HepG2 (cell line): ENCODE measurements around the gene SMLR1. TPM values are rescaled to one million over a fixed set of nuclear protein-coding genes. Genes with fewer than 3 reads are reported as not detected.

Experiments used
- BORCS8-MEF2B ChIP-seq: sonication (generic); formaldehyde crosslinking; IDR thresholded peaks from 2 replicates; pipeline ENCODE4 v1.8.0; 2022; ENCODE audit warnings: mild to moderate bottlenecking, missing genetic modification reagents
- ELF3 ChIP-seq: IDR thresholded peaks from 2 replicates; pipeline ENCODE4 v1.6.1; 2016; ENCODE audit warnings: missing genetic modification reagents, missing compliant biosample characterization
- ETV6 ChIP-seq: sonication (generic); formaldehyde crosslinking; conservative IDR thresholded peaks from 2 replicates; pipeline ENCODE4 v1.4.0; 2020; ENCODE audit warnings: missing genetic modification reagents
- FOXO1 ChIP-seq: sonication (generic); formaldehyde crosslinking; IDR thresholded peaks from 2 replicates; pipeline ENCODE4 v1.4.0; 2020; ENCODE audit warnings: missing genetic modification reagents
- FOXP1 ChIP-seq, 2 experiments: fragments of 450-650 bp in 1 of 2; IDR thresholded peaks; 2 replicates each; pipeline ENCODE4 v1.6.1; 2017 to 2018; ENCODE audit warnings: antibody characterized with exemption in 1 of 2
- GATAD1 ChIP-seq: IDR thresholded peaks from 2 replicates; pipeline ENCODE4 v1.6.1; 2016; ENCODE audit warnings: missing genetic modification reagents, missing compliant biosample characterization
- MIER2 ChIP-seq: IDR thresholded peaks from 2 replicates; pipeline ENCODE4 v1.6.1; 2016; ENCODE audit warnings: missing biosample characterization, missing genetic modification reagents
- MXD4 ChIP-seq: IDR thresholded peaks from 2 replicates; pipeline ENCODE4 v1.6.1; 2016; ENCODE audit warnings: mild to moderate bottlenecking, missing biosample characterization, missing genetic modification reagents
- PHF5A ChIP-seq: IDR thresholded peaks from one replicate; pipeline ENCODE4 v1.6.1; 2018; ENCODE audit warnings: low read depth, missing genetic modification reagents; ENCODE audit not compliant: unreplicated experiment
- PLRG1 ChIP-seq: fragments of 450-650 bp; conservative IDR thresholded peaks from 2 replicates; pipeline ENCODE4 v1.6.1; 2016
- POLR2AphosphoS2 ChIP-seq: IDR thresholded peaks from 2 replicates; pipeline ENCODE4 v1.6.1; 2011; ENCODE audit warnings: low read depth, low read length, improper control_type of control experiment
- STAT5B ChIP-seq: sonication (generic); formaldehyde crosslinking; IDR thresholded peaks from 2 replicates; pipeline ENCODE4 v1.4.0; 2020; ENCODE audit warnings: missing genetic modification reagents
- ZC3H4 ChIP-seq: sonication (generic); formaldehyde crosslinking; IDR thresholded peaks from 2 replicates; pipeline ENCODE4 v1.4.0; 2020; ENCODE audit warnings: missing genetic modification reagents, borderline replicate concordance
- ZFP41 ChIP-seq: sonication (generic); formaldehyde crosslinking; IDR thresholded peaks from 2 replicates; pipeline ENCODE4 v1.4.0; 2020; ENCODE audit warnings: mild to moderate bottlenecking, missing genetic modification reagents, borderline replicate concordance
- ZNF510 ChIP-seq: sonication (generic); formaldehyde crosslinking; IDR thresholded peaks from 2 replicates; pipeline ENCODE4 v1.4.0; 2020; ENCODE audit warnings: low read depth, mild to moderate bottlenecking, missing genetic modification reagents
- ZNF543 ChIP-seq: sonication (generic); formaldehyde crosslinking; IDR thresholded peaks from 2 replicates; pipeline ENCODE4 v1.4.0; 2020; ENCODE audit warnings: mild to moderate bottlenecking, missing genetic modification reagents
- ZNF547 ChIP-seq: sonication (generic); formaldehyde crosslinking; IDR thresholded peaks from 2 replicates; pipeline ENCODE4 v1.5.1; 2020; ENCODE audit warnings: mild to moderate bottlenecking, missing genetic modification reagents
- ZNF781 ChIP-seq: sonication (generic); formaldehyde crosslinking; IDR thresholded peaks from 2 replicates; pipeline ENCODE4 v1.5.1; 2020; ENCODE audit warnings: borderline replicate concordance, mild to moderate bottlenecking, missing genetic modification reagents; ENCODE audit errors: not compliant biosample characterization
- ZNF850 ChIP-seq: sonication (generic); formaldehyde crosslinking; conservative IDR thresholded peaks from 2 replicates; pipeline ENCODE4 v1.9.0; 2021; ENCODE audit warnings: mild to moderate bottlenecking, missing genetic modification reagents
- polyA plus RNA-seq, 8 experiments: library from polyadenylated mRNA; depleted of rRNA in 3 of 8; stranded (reverse) in 7 of 8; unstranded in 1 of 8; fragments of >200 nt; fragmentation: Illumina TruSeq in 4 of 8; extraction: Trizol in 4 of 8; gene quantifications; 2 replicates each; pipeline versions ENCODE4 v1.2.1 to v1.2.3, GENCODE V29; 2011 to 2016; ENCODE audit warnings: low read depth in 4 of 8, missing spikeins in 1 of 8, mixed read lengths in 1 of 8; ENCODE audit not compliant: insufficient read depth in 1 of 8
- total RNA-seq, 5 experiments: library from RNA; depleted of rRNA; stranded (reverse); fragments of >200 nt; fragmentation: Illumina TruSeq; extraction: Trizol; gene quantifications; 2 replicates each; pipeline ENCODE4 v1.2.3, GENCODE V29; 2016; ENCODE audit warnings: low read depth in 1 of 5
- TF ChIP-seq, protein P1 (sequence below): sonication (generic); formaldehyde crosslinking; IDR thresholded peaks from 2 replicates; pipeline ENCODE4 v1.4.0; 2020; ENCODE audit warnings: missing genetic modification reagents, borderline replicate concordance
- TF ChIP-seq, protein P2 (sequence below): sonication (generic); formaldehyde crosslinking; IDR thresholded peaks from 2 replicates; pipeline ENCODE4 v1.8.1; 2023; ENCODE audit warnings: missing genetic modification reagents, inconsistent platforms, borderline replicate concordance
- TF ChIP-seq, protein P3 (sequence below): sonication (generic); formaldehyde crosslinking; IDR thresholded peaks from 2 replicates; pipeline ENCODE4 v1.8.1; 2023; ENCODE audit warnings: mild to moderate bottlenecking, missing genetic modification reagents
- TF ChIP-seq, protein P4 (sequence below): sonication (generic); formaldehyde crosslinking; IDR thresholded peaks from 2 replicates; pipeline ENCODE4 v1.4.0; 2020; ENCODE audit warnings: missing genetic modification reagents

Gene SMLR1
- total and polyA plus RNA-seq, 2 of the 13 experiments (the other 11 are each of a cell fraction or from before 2014, with no cell fraction given): 41.8 to 104 TPM

DNA sequence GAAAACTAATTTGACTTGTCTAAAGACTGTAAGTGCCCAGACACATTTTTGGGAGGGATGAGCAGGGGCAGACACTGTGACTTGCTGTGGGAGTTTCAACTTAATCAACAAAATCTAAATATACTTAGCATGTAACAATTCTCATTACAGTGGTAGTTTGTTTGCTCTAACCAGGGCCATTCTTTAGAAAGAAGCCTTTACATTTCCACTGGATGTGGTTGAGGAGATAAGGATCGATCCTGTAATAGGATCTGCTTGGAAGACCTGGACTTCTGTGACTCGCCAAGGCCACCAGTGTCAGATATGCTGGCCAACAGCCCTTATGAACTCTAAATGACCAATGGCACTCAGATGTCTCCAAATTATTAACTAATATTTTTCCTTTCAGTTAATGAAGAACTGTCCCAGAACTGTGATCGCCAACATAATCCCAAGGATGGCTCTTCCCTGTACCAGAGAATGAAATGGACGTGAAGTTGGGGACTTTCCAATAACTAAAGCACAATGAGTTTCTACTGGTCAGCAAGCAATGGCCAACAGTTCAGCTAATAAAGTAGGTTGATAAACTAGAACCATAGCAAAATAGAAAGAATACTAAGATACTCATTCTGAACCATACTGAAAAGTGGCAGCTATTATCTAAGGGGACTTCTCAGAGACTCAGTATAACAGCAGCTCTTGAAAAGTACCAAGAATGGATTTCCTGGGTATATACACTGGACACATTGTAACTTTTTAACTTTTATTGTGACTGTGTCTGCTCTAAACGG, 7.5 kb downstream of the SMLR1 start (continued):
- TF ChIP-seq, protein P1, sequence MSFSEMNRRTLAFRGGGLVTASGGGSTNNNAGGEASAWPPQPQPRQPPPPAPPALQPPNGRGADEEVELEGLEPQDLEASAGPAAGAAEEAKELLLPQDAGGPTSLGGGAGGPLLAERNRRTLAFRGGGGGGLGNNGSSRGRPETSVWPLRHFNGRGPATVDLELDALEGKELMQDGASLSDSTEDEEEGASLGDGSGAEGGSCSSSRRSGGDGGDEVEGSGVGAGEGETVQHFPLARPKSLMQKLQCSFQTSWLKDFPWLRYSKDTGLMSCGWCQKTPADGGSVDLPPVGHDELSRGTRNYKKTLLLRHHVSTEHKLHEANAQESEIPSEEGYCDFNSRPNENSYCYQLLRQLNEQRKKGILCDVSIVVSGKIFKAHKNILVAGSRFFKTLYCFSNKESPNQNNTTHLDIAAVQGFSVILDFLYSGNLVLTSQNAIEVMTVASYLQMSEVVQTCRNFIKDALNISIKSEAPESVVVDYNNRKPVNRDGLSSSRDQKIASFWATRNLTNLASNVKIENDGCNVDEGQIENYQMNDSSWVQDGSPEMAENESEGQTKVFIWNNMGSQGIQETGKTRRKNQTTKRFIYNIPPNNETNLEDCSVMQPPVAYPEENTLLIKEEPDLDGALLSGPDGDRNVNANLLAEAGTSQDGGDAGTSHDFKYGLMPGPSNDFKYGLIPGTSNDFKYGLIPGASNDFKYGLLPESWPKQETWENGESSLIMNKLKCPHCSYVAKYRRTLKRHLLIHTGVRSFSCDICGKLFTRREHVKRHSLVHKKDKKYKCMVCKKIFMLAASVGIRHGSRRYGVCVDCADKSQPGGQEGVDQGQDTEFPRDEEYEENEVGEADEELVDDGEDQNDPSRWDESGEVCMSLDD (CRISPR knock-in tag): no peak
- TF ChIP-seq ELF3 (CRISPR knock-in tag) (no peak), FOXO1 (CRISPR knock-in tag) (0 out of 2 replicates have a peak, but pooled peaks have one; percentile 48), PHF5A (CRISPR knock-in tag) (peak; percentile 54), ZNF543 (CRISPR knock-in tag) (no peak), STAT5B (CRISPR knock-in tag) (no peak), ZNF510 (CRISPR knock-in tag) (no peak), ZNF850 (CRISPR knock-in tag) (no peak), GATAD1 (CRISPR knock-in tag) (no peak), ETV6 (CRISPR knock-in tag) (no peak), ZFP41 (no peak), ZNF547 (CRISPR knock-in tag) (no peak), MIER2 (CRISPR knock-in tag) (no peak), MXD4 (0 out of 2 replicates have a peak, but pooled peaks have one; percentile 28), BORCS8-MEF2B (CRISPR knock-in tag) (no peak), PLRG1 (no peak), POLR2AphosphoS2 (no peak), ZNF781 (CRISPR knock-in tag) (no peak), FOXP1 (IDR thresholded peaks at IDR 0.05) (no peak), FOXP1 (CRISPR knock-in tag; IDR thresholded peaks at IDR 0.05) (peak; percentile 41; the same call in 1 of the 2 replicates), ZC3H4 (CRISPR knock-in tag) (no peak)
- TF ChIP-seq, protein P2, sequence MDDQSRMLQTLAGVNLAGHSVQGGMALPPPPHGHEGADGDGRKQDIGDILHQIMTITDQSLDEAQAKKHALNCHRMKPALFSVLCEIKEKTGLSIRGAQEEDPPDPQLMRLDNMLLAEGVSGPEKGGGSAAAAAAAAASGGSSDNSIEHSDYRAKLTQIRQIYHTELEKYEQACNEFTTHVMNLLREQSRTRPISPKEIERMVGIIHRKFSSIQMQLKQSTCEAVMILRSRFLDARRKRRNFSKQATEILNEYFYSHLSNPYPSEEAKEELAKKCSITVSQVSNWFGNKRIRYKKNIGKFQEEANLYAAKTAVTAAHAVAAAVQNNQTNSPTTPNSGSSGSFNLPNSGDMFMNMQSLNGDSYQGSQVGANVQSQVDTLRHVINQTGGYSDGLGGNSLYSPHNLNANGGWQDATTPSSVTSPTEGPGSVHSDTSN: no peak
- TF ChIP-seq, protein P3, sequence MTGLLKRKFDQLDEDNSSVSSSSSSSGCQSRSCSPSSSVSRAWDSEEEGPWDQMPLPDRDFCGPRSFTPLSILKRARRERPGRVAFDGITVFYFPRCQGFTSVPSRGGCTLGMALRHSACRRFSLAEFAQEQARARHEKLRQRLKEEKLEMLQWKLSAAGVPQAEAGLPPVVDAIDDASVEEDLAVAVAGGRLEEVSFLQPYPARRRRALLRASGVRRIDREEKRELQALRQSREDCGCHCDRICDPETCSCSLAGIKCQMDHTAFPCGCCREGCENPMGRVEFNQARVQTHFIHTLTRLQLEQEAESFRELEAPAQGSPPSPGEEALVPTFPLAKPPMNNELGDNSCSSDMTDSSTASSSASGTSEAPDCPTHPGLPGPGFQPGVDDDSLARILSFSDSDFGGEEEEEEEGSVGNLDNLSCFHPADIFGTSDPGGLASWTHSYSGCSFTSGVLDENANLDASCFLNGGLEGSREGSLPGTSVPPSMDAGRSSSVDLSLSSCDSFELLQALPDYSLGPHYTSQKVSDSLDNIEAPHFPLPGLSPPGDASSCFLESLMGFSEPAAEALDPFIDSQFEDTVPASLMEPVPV (CRISPR knock-in tag): no peak
- TF ChIP-seq, protein P4, sequence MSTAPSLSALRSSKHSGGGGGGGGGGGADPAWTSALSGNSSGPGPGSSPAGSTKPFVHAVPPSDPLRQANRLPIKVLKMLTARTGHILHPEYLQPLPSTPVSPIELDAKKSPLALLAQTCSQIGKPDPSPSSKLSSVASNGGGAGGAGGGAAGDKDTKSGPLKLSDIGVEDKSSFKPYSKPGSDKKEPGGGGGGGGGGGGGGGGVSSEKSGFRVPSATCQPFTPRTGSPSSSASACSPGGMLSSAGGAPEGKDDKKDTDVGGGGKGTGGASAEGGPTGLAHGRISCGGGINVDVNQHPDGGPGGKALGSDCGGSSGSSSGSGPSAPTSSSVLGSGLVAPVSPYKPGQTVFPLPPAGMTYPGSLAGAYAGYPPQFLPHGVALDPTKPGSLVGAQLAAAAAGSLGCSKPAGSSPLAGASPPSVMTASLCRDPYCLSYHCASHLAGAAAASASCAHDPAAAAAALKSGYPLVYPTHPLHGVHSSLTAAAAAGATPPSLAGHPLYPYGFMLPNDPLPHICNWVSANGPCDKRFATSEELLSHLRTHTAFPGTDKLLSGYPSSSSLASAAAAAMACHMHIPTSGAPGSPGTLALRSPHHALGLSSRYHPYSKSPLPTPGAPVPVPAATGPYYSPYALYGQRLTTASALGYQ (CRISPR knock-in tag): peak; percentile 64; the same call in 1 of the 2 replicates
